Fibroblast of skin of right biceps (primary cell): ENCODE measurements around the gene RAMACL.
A peak's percentile ranks its signal among the peaks of the same experiment; 100 is the strongest.

Experiments
- DNase-seq: peaks from one replicate; pipeline ENCODE4 v3.0.0-alpha.2; 2013

RAMACL gene

DNA sequence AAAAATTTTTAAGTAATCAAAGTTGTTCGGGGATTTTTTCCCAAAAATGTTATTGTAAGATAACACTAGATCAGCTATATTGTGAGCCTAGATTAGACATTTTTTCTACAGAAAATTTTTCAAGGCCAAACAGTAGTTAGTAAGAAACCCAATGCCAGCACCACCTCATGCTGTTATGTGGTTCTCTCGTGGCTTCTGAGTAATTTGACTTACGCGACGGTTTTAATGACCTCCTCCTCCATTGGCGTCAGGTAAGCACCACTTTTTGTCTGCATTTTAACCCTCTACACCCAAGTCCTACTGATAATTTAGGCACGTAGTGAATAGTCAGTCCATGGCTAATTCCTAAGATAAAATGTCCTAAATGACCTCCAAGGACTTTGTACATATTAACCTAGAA is 30.9 kb upstream of the RAMACL start:
- no peak for DNase-seq

DNA sequence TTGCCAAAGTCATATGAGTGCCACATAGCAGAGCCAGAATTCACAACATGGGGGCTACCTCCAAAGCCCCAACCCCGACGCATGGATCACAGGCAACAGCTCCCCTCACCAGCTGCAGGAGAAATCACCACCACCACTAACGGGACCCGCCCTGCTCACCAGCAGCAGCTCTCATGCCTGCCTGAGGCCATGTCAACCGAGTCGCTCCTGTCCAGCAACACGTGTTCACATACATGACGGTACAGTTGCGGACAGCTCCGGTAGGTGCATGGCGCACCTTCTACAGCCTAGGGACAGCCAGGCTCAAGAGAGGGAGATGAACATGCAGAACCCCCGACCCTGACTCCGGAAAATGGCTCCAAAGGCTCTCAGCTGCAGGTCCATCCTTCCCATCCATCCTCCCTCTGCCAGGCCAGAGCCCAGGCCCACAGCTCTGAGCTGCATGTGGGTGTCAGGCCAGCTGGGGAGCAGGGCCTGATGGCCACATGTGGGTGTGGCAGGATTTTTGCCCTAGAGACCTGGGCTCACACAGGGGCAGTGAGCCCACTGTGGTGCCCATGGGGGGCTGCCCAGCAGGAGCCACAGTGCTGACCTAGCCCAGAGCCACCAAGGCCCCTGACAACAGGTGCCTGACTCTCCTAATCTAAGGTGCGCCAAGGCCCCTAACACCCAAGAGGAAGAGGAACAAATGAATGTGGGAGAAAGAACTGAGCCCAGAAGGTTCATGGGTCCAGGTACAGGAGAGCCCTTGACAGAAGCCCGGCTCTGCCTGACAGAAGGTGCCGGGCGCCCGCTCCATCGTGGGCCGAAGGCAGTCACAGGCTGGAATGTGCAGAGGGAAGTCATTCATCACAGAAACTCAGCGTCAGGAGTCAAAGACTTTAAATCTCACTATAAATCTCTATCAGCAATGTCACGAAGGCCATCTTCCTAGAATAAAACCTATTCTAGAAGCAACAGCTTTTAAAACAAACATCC is 30.1 kb upstream of the RAMACL start:
- no peak for DNase-seq

DNA sequence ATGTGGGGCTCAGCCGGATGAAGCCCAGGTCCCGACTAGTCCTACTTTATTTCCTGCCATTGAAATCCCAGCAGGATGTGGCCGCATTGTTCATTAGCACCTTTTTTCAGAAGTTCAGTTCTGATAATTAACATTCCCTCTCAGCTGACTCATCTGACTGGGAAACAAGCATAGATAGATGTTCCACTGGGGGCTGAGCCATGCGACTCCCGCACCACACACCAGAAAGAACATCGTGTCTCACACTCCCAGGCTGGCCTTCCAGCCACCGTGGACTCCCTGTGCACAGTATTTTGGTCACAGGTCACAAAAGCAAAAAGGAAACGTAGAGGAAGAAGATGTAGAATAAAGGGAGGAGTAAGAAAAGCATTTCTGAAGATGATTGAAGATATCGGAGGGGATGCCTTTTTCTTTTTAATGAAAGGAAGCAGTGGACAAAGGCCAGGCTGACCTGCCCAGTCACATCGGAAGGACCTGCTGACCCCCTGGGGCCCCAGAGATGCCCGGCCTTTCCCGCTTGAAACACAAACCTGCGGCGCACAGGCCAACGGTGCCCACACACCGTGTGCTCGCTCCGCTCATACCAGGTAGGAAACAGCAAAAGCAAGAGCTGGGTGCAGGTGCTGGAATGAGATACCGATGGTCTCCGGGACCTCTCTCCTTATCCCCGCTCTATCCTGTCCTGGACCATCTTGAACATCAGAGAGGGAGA is 28.7 kb upstream of the RAMACL start:
- peak; percentile 78 for DNase-seq

DNA sequence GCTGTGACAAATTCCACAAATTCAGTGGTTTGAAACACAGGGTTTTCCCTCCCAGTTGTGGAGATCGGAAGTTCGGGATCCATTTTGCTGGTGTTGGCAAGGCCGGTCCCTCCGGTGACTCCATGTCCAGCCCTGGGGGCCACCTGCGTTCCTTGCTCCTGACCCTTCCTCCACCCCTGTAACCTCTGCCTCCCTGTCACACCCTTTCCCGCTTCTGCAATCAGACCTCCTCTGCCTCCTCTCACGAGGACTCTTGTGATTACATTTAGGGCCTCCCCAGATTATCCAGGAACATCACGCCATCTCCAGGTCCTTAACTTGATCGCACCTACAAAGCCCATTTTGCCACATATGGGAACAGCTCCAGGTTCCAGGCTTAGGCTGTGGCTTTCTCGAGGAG is 28.1 kb upstream of the RAMACL start:
- no peak for DNase-seq

DNA sequence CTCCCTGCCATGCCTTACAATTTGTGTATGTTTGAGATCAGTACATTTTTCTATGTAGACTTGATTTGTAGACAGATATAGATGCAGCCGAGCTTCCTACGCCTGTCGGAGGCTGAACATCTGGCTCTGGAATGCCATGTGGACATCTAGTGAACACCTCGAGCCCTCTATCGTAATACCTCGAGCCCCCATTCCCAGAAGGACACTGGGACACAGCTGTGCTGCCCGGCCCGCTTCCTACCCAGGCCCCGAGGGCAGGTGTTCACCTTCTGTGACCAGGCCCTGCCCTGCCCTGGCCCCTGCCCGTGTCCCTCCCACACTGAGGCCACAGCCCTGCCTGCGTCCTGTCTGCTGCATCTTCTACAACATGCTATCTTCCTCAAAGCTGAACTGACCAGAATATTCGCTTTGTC is 27.7 kb upstream of the RAMACL start:
- no peak for DNase-seq

DNA sequence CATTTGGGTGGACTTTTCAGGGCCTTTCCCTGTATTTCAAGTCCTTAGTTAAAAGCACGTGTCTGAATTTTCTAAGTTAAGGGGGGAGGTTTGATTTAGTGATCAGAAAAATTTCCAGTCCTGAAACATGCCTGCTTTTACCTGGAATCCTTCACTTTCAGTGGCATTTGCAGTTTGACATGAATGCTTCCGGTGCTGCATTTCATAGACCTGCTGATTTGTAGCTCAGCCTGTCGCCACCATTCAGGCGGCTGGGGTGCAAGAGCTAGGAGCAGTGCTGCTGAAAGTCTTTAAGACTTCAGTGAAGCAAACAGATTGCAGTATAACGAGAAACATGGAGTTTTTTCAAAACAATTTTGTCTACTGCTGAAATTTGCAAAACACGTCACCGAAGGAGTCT is 26.5 kb upstream of the RAMACL start:
- DNase-seq, result no peak

DNA sequence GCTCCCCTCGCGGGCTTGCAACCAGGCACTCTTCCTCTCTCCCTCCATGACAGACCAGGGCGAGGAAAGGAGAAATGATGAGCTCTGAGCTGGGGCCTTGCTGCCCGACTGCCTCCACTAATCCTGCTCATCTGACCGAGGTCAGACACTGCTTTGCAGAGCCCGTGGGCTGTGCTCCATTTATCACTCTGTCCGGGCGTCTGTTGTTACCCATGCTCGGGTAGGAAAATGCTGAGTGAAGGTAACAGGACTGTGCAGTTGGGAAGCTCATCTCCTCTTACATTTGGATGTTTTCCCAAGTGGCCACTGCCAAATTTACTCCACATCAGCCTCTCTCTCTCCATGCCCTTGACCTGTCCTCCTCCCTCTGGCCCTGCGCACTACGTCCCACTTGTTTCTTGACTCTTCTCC is 26.0 kb upstream of the RAMACL start:
- DNase-seq, result no peak

DNA sequence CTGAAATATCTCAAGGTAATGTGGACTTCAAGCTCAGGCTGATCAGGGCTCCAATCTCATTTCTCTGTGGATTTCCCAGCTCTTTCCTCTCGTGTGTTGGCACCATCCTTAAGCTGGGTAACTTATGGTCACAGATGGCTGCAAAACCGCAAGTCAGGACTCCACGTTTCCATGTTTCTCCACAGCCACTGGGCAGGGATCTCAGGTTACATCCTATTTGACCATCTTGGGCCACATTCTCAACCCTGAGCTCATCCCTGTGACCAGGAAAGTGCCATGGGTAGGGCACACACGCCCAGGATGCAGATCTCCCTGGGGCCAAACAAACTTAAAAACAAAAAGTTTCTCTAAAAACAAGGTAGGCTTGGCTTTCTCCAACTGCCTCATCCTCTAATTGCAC is 25.2 kb upstream of the RAMACL start:
- DNase-seq, result no peak

DNA sequence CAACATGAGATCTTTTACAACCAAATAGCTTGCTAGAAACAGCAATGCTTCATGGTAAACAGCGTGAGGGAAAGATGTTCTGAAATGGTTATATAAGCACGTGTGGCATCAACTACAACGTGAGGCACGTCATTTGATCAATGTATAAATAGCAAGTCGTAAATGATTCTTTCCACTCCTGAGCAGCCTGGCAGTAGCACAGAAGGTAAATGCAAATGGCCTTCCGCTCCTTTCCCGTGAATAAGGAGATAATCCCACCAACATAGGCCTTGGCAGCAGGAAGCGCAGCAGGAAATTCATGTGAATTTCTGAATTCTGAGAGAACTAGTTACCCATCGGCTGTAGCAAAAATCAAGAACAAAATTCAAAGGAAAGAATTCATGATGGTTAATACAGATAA is 23.6 kb upstream of the RAMACL start:
- no peak for DNase-seq

DNA sequence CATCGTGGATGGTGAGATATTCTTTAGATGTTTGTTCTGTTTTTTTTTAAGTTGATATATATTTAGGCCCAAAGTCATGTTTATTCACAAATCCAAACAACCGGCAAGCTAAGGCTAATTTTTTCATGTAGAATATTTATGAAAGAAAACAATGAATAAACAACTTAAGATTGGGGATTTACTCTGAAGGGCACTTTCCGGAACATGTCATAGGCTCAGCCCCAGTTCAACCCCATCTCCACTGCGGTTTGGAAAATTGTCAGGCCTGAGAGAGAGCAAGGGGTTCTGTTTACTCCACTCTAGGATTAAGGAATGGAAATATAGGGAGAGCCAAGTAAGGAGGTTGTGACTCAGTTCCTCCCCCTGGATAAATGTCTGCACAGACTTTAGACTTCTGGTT is 22.3 kb upstream of the RAMACL start:
- DNase-seq, result no peak

DNA sequence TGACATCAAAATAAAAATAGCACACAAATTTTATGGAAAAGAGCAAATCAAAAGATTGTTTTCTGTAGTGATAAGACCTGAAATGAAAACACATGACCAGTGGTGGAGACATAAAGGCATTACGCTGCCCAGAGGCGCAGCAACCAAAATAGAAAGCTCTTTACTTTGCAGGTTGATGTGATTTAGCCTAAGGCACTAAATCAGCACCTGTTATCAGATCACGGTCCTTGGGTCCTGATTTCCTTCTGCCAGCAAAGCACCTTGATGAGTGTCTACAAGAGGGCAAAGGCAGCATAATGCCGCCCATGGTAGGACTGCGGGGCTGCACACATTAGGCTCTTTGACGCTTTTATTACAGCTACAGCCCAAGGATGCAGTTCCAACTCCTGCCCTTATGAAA is 19.3 kb upstream of the RAMACL start:
- no peak for DNase-seq

DNA sequence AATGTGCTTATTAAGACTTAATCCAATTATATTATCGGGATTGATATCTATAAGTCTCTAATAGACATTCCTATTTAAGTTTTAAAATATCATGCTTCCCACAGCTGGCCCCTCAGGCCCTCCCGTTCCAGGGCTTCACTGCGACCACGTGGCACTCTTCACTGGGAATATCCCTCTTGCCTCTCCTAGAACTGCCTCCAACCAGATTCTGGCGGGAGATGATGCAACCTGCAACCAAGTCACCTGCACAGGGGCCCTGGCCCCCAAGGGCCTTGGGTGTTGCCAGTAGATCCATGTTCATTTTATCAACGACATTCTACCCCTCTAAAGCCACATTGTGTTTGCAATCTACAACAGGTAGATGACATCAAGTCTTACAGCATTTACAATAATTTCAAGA is 18.4 kb upstream of the RAMACL start:
- DNase-seq, result no peak

DNA sequence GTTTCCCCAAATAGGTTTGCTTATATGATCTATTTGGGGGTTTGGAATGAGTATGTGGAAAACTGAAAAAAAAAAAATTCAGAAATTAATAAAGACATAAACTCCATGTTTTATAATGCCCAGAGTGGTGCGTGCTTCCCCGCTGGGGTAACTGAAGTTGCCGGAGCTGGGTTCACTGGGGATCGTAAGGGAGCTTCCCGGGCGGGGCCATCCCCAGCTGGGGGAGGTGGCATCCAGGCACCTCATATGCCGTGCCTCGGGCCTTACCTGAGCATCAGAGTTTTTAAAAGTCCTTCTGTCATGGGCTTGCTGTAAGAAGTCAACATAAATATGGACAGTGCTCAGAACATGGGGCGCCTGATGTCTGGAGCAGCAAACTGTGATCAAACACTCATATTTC is 17.9 kb upstream of the RAMACL start:
- no peak for DNase-seq

DNA sequence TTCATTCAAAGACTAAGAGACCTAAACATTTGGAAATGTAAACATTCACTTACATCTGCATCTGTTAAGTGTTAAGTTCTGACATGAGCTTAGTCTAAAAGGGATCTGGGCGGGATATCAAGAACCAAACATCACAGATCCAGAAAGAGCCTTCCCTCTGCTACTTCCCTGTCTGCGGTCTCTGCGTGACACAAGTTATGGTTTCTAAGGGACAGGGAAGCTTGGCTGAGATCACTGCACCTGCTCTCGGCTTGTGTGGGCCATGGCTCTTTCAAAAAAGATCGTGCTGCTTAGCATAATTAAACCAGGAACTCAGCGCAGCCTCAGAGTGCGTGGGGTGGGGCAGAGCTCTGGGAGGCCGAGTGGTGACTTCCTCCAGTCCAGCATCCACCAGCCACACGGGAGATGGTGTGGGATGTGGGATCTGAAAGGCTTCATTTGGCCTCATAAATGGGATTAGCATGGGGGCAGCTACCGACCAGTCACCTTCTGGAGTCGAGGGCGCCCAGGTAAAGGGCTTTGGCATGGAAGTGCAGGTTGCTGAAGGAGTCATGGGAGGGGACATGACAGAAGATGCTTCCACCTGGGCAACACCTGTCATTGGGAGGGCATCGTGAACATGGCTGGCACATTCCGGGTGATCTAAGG is 16.7 kb upstream of the RAMACL start:
- no peak for DNase-seq

DNA sequence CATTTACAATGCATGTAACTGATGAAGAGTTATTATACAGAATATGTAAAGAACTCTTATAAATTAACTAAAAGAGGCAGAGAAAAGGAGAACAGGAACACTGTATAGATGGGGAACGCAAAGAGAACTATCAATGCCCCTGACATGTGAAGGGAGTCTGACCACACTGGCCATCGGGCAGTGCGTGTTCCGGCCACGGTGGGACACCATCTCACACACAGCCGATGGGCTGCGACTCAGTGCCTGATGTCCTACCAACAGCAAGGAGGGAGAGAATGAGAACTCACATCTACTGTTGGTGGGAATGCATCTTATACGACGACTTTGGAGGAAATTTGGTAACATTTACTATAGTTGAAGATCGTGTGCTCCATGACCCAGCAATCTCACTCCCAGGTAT is 15.5 kb upstream of the RAMACL start:
- no peak for DNase-seq

DNA sequence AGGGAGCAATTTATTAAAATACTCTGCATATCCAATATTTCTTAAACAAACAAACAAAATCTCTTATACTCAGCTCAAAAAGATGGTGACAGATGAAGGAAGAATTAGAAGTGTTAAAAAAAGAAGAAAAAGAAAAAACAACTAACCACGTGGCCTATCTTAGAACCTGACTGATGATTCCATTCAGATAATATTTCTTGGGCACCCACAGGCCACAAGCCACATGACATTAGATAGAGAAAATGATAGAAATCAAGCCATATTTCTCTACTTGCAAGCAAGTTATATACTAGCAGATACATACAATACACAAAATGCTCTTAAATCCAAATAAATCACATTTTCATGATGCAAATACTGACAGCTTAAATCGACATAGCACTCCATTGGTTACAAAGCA is 14.5 kb upstream of the RAMACL start:
- DNase-seq, result peak; percentile 40

DNA sequence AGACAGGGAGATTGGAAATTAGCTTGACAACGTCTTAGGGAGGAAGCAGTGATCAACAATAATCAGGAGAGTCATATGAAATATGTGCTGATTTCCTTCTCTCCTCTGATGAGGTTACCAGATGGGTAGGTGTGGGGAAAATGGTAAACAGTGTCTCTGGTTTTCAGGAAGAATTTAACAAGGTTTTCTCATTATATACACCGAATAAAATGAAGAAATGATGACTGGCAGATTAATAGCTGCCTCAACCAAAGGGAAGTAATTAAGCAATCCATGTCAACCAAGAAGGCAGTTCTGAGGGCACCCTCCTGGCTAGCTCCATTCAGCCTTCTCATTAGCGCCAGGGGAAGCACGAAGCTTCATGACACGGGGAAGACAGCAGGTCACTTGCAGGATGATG is 12.7 kb upstream of the RAMACL start:
- DNase-seq, result no peak

DNA sequence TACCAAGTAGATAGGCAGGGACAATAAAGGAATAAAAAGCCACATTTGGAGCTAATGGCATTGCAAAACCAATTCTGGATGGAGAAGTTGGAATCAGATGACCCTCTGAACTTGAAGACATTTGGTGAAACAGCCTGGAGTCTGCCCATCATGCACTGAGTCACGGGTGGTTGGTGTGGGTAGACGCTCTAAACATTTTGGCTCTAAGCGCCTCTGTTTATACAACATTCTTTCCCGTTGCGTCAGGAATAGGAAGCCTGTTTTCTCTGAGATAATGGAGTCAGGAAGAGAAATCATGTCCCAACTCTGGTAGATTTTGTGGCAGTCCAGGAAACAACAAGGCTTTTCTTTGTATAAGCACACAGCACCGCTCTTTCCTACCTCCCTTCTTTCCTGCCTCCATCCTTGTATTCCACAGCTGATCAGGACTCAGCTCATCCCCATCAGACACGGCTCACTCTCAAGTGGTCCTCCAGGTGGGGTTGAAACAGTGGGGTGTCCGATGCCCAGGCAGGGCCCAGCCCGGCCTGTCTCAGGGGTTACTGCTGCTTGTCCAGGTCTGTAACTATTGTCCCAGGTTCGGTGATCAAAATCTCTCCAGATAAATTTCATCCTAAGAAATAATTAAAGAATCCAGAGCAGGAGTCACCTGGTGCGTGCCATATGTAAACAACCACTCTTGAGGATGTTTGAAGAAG is 12.1 kb upstream of the RAMACL start:
- DNase-seq, result peak; percentile 94

DNA sequence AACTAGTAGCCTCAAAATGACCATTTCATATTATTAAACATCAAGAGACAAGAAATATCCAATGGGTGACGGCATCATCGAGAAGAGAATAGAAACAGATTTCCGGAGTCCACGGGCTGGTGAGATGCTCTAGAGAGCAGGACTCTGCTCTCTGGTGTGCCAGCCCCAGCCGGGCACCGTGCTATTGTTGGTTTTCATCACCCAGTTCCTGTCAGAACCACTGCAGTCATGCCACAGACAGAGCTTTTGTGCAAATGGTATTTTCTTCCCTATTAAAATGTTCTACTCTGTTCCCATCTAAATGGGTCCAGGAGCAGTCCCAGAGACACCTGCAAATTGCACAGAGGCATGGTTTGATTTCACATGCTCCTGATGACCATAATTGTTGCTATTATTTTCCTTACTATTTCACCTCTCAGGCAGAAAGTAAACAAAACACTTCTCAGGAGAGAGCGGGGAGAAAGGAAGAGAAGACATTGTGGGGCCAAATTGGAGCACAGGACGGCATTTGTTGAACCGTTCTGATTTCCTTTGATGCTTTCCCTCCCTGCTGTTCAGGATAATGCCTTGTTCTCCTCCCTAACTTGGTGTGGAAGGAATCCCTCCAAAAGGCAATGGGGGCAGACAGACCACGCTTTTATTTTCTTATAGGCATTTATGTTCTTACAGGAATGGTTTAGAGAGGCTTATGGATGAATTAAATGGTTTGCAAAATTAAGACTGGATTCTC is 11.4 kb upstream of the RAMACL start:
- no peak for DNase-seq

DNA sequence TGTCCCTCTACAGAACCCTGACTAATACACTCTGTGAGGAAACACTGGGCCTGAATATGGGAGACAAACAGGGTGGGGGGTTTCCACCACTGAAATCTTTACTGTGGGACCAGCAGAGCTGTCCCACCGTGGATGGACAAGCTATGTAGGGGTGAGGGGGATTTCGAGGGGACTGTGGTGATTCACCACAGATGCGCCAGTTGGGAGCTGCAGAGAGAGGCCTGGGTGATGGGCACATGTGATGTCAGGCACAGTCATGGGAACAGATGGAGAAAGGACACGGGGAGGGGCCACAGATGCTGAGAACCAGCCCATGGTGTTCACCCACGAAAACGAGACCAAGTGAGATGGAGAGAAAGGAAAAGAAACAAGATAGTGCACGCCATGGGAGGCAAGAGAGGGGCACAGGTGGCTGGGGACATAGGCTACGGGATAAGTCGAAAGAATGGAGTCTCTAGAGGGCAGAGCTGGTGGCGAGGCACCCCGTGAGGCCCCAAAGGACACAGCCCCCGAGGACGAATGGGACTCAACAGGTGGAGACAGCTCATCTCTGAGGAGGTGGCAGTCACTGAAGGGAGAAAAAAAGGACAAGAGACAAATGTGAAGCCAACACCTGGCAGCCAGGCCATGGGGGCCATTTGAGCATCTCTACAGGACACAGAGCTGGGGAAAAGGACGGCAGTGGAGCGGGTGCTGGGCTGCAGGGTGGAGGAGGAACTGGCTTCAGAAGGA is 10.5 kb upstream of the RAMACL start:
- DNase-seq, result no peak

DNA sequence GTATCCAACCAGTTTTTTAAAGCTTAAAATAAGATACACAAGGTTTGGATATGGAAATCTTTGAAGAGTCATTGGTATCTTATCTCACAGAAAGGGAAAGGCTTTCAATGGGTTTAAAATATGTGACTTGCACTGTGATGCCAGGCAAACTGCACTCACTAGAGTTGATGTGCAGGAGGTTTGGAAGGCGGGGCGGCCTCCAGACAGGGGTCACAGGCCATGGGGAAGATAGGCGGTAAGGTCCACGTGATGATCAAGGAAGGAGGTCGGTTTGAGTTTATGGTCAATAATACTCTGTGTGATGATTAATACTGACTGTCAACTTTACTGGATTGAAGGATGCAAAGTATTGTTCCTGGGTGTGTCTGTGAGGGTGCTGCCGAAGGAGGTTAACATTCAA is 9.5 kb upstream of the RAMACL start:
- no peak for DNase-seq
